H54 (cell line): Measurements from ENCODE around the gene SMURF2.

Experiments used
- DNase-seq: peaks from one replicate; pipeline ENCODE4 v3.0.0; 2011; ENCODE audit warnings: low spot score, mixed read lengths; ENCODE audit not compliant: insufficient read length
- FAIRE-seq: peaks from 3 replicates; lab custom pipeline; 2011; peaks lifted over from hg19 to GRCh38; lab: Jason Lieb, UNC
- POLR2A ChIP-seq: IDR thresholded peaks from 2 replicates; pipeline ENCODE4 v1.6.1; 2011; ENCODE audit warnings: low read depth, mild to moderate bottlenecking, low read length

Gene SMURF2

DNA sequence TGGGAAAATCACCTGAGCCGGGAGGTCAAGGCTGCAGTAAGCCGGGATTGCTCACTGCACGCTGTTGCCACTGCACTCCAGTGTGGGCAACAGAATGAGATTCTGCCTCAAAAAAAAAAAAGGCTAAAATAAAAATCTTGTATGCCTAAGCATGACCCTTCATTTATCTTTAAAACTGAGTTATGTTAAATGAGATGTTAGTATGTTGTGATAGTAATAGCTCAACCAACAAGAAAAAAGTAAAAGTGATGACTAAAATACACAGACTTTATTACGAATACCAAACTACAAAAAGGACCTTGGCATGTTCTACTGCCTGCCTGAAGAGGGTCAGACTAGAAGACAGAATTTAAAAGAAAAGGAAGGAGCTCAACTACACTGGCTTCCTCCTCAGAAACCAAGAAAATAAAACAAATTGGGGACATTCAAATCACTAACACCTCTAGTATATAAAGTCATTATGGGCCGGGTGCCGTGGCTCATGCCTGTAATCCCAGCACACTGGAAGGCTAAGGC, 4.4 kb downstream of the SMURF2 start:
- DNase-seq (no peak), FAIRE-seq (no peak)
- TF ChIP-seq POLR2A, result no peak

DNA sequence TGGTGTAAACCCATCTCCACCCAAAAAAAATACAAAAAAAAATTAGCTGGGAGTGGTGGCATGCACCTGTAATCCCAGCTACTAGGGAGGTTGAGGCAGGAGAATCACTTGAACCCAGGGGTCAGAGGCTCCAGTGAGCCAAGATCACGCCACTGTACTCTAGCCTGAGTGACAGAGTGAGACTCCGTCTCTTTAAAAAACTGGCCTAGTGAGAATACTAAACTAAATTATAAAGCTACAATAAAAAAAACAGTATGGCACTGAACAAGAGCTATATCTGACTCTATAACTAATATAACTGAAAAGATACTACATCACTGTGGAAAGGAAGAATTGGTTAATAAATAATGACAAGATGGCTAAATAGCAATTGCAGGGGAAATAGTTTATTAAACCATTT, 6.4 kb downstream of the SMURF2 start:
- no peak for TF ChIP-seq POLR2A
- no peak for FAIRE-seq
- DNase-seq, result no peak

DNA sequence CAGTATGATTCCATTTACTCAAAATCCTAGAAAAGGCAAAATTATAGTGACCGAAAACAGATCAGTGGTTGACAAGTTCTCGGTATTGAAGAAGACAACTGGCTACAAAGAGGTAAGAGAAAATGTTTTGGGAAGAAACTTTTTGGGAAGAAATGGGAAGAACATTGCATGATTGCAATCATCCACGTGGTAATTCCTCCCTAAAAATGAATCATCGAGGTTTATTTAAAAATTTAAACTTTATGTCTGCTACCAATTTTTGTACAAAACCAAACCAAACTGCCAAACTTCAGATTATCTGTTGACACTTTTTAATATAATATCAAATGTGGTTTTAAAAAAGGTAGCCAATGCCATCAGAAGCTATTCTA, 8.1 kb downstream of the SMURF2 start:
- FAIRE-seq, result no peak
- TF ChIP-seq POLR2A, result no peak
- no peak for DNase-seq

DNA sequence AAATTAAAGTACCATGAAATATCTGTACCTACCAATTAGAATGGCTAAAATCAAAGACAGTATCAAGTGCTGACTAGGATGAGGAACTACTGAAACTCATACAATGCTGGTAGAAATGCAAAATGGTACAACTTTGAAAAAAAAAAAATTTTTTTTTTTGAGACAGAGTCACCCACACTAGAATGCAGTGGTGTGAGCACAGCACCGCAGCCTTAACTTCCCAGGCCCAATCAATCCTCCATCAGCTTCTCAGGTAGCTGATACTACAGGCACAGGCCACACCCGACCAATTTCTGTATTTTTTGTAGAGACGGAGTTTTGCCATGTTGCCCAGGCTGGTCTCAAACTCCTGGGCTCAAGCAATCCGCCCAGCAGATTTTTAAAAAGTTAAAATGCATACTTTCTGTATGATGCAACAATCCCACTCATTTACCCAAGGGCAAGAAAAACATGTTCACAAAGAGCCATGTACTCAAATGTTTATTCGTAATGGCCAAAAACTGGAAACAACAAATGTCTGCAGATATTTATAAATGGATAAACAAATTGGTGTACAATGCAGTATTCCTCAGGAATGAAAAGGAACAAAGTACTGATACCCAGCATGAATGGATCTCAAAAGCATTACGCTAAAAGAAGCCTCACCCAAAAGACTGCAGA, 8.7 kb downstream of the SMURF2 start:
- DNase-seq, result no peak
- peak; percentile 70 for FAIRE-seq
- no peak for TF ChIP-seq POLR2A

DNA sequence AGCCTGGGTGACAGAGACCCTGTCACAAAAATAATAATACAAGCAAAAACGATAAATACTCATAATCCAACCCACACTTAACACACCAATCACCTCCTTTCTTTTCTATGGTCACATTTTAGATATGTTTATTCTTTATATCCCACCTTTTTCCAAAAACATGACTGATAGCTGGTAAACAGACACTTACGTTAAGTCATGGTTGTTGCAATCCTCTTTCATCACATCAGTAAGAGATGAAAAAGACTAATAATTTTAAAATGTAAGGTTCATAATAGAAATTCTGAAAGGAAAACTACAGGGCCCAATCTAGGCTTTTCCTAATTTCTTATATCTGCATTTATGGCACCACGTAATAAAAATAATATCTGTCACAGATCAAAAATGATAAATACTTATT, 10.2 kb downstream of the SMURF2 start:
- DNase-seq, result no peak
- TF ChIP-seq POLR2A, result no peak
- no peak for FAIRE-seq

DNA sequence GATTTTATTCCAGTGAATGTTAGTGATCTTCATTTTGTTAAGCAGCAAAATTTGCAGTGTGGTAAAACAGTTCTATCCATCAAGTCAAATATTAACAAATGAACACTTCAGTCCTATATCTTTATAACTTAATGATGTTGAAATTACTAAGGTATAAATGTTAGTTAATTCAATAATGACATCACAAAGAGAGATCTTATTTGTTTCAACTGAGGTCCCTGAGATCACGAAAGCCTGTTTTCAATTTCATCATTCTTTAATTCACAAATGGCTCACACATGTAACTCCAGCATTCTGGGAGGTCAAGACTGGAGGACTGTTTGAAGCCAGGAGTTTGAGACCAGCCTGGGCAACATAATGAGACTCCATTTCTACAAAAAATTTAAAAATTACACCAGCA, 13.9 kb downstream of the SMURF2 start:
- no peak for TF ChIP-seq POLR2A
- no peak for FAIRE-seq
- DNase-seq, result no peak

DNA sequence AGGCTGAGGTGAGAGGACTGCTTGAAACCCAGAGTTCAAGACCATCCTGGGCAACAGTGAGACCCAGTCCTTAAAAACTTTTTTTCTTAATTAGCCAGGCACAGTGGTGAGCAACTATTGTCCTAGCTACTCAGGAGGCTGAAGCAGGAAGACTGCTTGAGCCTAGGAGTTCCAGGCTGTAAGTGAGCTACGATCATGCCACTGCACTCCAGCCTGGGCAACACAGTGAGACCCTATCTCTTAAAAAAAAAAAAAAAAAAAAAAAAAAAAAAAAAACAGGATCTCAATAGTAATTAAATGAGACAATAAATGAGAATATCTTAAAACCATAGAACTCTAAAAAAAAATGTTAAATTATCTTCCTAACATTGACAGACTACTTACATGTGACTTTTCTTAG, 14.3 kb downstream of the SMURF2 start:
- FAIRE-seq (no peak), DNase-seq (no peak)
- no peak for TF ChIP-seq POLR2A

DNA sequence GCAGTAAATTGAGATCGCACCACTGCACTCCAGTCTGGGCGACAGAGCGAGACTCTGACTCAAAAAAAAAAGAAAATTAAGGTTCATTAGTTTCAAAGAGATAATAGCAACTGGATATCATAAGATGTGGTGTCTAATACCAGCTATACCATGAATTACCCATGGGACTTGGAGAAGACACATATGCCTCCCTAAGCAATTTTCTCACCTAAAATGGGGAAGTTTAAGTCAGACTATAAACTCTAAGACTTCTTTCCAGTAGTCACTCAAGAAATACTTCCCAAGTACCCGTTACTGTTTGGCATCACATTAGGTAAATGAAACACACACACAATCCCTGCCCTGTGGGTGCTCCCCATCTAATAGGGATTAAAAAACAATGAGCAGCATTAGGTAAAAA, 22.6 kb downstream of the SMURF2 start:
- no peak for TF ChIP-seq POLR2A
- DNase-seq (no peak), FAIRE-seq (no peak)

DNA sequence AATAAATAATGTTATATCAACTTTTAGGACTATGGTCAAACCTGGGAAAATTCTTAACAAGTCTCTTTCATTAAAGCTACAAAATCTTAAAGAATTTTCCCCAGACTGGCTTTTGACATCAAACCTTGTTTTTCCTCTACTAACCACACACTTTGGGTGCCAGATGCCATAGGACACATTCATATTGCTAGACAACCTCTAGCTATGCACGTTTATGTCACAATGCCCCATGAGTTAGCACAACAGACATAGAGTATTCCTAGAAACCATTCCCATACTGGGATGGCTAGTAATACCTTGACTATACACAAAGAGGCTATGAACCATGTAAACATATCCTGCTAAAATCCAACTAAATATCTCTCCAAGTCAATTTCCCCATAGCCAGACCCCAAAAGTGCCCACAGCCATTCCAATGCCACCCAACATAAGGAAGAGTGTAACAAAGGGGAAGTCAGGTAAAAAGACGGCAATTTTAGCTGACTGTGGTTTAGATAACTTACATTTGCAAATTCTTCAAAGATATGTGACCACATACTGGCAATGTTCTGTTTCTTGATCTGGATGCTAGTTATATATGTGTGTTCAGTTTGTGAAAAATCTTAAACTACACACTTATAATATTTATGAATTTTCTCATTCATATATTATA, 23.4 kb downstream of the SMURF2 start:
- no peak for FAIRE-seq
- TF ChIP-seq POLR2A, result no peak
- no peak for DNase-seq

DNA sequence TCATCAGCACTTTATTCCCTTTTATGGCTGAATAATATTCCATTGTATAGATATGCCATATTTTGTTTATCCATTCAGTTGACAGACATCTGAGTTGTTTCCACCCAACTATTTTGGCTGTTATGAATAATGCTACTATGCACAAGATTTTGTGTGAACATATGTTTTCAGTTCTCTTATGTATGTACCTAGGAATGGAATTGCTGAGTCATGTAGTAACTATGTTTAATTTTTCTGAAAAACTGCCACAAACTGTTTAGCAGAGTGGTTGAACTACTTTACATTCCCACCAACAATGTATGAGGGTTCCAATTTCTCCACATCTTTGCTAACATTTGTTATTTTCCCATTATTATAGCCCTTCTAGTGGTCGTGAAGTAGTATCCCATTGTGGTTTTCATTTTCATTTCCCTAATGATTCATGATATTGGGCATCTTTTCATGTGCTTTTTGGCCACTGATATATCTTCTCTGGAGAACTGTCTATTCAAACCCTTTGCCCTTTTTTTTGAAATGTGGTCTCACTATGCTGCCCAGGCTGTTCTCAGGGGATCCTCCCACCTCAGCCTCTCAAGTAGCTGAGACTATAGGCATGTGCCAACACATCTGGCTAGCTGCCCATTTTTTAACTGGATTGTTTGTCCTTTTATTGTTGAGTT, 26.3 kb downstream of the SMURF2 start:
- peak; percentile 73 for FAIRE-seq
- no peak for TF ChIP-seq POLR2A
- no peak for DNase-seq

DNA sequence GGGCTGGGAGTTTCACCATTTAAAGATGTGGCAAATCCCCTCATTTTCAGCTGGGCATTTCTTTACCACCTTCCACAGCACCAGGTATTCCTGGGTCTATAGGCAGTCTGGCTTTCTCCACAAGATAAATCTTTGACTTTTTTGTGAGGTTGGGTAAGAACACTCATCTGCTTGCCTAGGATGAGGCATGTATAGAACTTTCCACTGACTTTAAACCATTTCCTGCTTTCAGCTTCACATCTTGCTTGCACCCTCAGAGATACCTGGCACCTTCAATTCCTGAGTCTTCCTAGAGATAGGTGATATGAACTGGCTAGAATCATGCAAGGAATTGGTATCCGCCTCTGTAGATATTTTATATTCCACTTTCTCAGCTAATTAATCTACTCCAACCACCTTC, 27.9 kb downstream of the SMURF2 start:
- FAIRE-seq, result no peak
- no peak for TF ChIP-seq POLR2A
- DNase-seq, result no peak

DNA sequence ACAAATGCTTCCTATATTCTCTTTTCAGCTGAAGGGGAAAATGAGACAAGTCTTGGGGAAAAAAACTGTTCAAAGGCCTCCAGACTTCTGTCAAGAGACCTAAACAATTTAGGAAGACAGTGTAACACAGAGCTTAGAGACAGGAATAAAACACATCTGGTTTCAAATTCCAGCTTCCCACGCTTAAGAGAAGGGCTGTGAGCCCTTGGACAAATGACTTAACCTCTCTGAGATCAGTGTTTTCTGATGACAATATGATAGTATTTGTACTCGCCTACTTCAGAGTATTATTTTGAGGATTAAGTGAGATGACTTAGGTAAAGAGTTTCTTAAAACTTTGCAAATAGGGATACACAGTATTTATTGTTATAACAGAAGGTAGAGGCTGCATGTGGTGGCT, 29.5 kb downstream of the SMURF2 start:
- TF ChIP-seq POLR2A, result no peak
- DNase-seq, result no peak
- no peak for FAIRE-seq

DNA sequence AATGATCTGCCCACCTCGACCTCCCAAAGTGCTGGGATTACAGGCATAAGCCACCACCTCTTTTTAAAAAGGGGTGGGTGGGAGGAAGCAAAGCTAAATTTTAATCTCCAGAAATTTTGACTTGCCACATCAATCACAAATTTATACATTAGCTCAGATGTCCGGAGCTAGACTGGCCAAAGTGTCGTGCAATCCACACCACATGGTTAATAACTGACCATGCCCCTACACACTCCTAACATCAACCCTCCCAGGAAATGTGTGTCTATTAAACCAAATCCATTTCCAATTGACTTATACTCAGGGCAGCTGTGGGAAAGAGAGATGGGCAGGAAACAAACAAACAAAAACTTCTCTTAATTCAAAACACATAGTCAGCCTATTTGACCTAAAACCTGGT, 29.9 kb downstream of the SMURF2 start:
- no peak for FAIRE-seq
- no peak for DNase-seq
- no peak for TF ChIP-seq POLR2A
